Activated CD8-positive, alpha-beta T cell treated with anti-CD3 and anti-CD28 coated beads for 36 hours (primary cell): ENCODE measurements around the gene MLKL. TPM values are rescaled to one million over a fixed set of nuclear protein-coding genes. Genes with fewer than 3 reads are reported as not detected.
"Not testable (repeated sequence)": the region's sequence is repeated elsewhere in the genome, so short reads cannot be mapped to it uniquely, and the experiment has no call there.

Experiments used
- ATAC-seq: fragments of 200-7000 bp; cut with Tn5 transposase; one replicate; pipeline ENCODE4 v1.10.0; 2021; ENCODE audit warnings: mild to moderate bottlenecking, moderate library complexity
- CTCF ChIA-PET: fragments of 350-600 bp; sonication (Branson Sonifier 250); formaldehyde crosslinking; loops from one replicate; lab custom pipeline; 2021; ENCODE audit warnings: antibody characterized with exemption; lab: Charles Lee
- POLR2A ChIA-PET: fragments of 350-600 bp; sonication (Branson Sonifier 250); formaldehyde crosslinking; loops from one replicate; lab custom pipeline; 2021; ENCODE audit warnings: antibody characterized with exemption; lab: Charles Lee
- DNase-seq: peaks from one replicate; pipeline ENCODE4 v3.0.0-alpha.2; 2020
- H3K27ac Mint-ChIP-seq: one replicate; pipeline ENCODE4 v1.8.0; 2021; ENCODE audit warnings: mild to moderate bottlenecking, mixed read lengths
- H3K27me3 Mint-ChIP-seq: one replicate; pipeline ENCODE4 v1.8.0; 2021; ENCODE audit warnings: mixed read lengths
- H3K36me3 Mint-ChIP-seq: one replicate; pipeline ENCODE4 v1.8.0; 2021; ENCODE audit warnings: low read depth, mixed read lengths
- H3K4me1 Mint-ChIP-seq: one replicate; pipeline ENCODE4 v1.8.0; 2021; ENCODE audit warnings: low read depth, mixed read lengths
- H3K4me3 Mint-ChIP-seq: one replicate; pipeline ENCODE4 v1.8.0; 2021; ENCODE audit warnings: mild to moderate bottlenecking, moderate library complexity, mixed read lengths
- H3K9me3 Mint-ChIP-seq: one replicate; pipeline ENCODE4 v1.8.0; 2021; ENCODE audit warnings: mixed read lengths
- intact Hi-C: fragments of 100-400 bp; cut with micrococcal nuclease; formaldehyde crosslinking; loops from one replicate; pipeline ENCODE4 v1.10.0; 2022
- total RNA-seq, 2 experiments: library from RNA; stranded (reverse); gene quantifications; one replicate each; pipeline ENCODE4 v1.2.3, GENCODE V29; 2021
- TF ChIP-seq, protein P1 (sequence below): fragments of 200-600 bp; IDR thresholded peaks from one replicate; pipeline ENCODE4 v1.8.0; 2022; ENCODE audit warnings: antibody characterized with exemption, mild to moderate bottlenecking

MLKL gene
- total RNA-seq, 2 experiments from 2014 or later = 18.5 to 18.8 TPM

DNA sequence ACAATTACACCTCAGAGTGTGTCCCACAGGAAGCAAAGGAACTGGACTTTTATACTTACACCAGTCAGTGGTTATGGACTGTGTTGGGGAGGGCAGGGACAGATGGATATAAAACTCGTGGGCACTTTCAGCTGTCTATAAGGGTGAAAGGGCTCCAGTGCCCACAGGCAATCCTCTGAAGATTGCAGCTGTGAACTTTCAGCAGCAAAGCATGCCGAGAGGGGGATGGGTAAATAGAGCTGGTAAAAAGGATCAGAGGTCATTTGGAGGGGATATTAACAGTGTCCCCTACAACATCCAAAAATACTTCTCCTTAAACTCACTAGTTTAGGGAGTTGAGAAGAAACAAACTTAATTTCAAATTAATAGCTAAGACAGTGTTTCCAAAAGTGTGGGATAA is 20.7 kb downstream of the MLKL start:
- POLR2A ChIA-PET = interaction anchor here (1.2 to 2.9 kb wide), 3 partner anchors 13 to 22 kb away, joined by 3 to 24 read pairs (median 5); partner anchors contain the start of genes MLKL and RFWD3
- DNase-seq = no peak
- no peak overlapping the region for H3K4me3 Mint-ChIP-seq
- CTCF ChIA-PET = interaction anchor here (1.2 kb wide), 1 partner anchor 84 kb away, joined by 3 read pairs; no protein-coding TSS in a partner anchor
- ATAC-seq = no peak
- intact Hi-C loops = no loop called here
- TF ChIP-seq, protein P1, sequence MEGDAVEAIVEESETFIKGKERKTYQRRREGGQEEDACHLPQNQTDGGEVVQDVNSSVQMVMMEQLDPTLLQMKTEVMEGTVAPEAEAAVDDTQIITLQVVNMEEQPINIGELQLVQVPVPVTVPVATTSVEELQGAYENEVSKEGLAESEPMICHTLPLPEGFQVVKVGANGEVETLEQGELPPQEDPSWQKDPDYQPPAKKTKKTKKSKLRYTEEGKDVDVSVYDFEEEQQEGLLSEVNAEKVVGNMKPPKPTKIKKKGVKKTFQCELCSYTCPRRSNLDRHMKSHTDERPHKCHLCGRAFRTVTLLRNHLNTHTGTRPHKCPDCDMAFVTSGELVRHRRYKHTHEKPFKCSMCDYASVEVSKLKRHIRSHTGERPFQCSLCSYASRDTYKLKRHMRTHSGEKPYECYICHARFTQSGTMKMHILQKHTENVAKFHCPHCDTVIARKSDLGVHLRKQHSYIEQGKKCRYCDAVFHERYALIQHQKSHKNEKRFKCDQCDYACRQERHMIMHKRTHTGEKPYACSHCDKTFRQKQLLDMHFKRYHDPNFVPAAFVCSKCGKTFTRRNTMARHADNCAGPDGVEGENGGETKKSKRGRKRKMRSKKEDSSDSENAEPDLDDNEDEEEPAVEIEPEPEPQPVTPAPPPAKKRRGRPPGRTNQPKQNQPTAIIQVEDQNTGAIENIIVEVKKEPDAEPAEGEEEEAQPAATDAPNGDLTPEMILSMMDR = no peak
- no peaks in the 10 kb centered on the region for H3K9me3 Mint-ChIP-seq
- peaks cover 23% of the 10 kb centered on the region for H3K36me3 Mint-ChIP-seq
- no peak overlapping the region for H3K27ac Mint-ChIP-seq
- peaks cover 2% of the 10 kb centered on the region for H3K4me1 Mint-ChIP-seq
- H3K27me3 Mint-ChIP-seq = no peaks in the 10 kb centered on the region

DNA sequence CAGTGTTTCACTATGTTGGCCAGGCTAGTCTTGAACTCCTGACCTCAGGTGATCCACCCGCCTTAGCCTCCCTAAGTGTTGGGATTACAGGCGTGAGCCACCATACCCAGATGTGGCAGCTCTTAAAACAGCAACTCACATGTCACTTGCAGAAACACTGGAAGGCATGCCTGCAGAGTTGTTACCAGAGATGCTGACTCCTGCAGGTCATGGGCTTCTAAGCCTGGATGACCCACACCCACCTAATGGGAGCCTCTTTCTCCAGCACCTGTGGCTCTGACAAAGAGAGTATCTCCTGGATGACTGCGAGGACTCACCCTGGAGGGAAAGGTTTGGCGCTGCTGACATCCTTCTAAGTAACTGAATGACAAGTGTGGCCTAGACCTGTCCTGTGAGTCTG is 22.8 kb downstream of the MLKL start:
- TF ChIP-seq, protein P1 = no peak
- DNase-seq (no peak), ATAC-seq (no peak)
- CTCF ChIA-PET = no interaction called here
- POLR2A ChIA-PET = interaction anchor here (1.1 kb wide), 1 partner anchor 11 kb away, joined by 3 read pairs; the partner anchor contains the start of gene RFWD3
- no peak overlapping the region for H3K27ac Mint-ChIP-seq
- no peak overlapping the region for H3K4me3 Mint-ChIP-seq
- intact Hi-C loops = no loop called here
- peaks cover 21% of the 10 kb centered on the region for H3K36me3 Mint-ChIP-seq
- H3K9me3 Mint-ChIP-seq = no peaks in the 10 kb centered on the region
- no peaks in the 10 kb centered on the region for H3K27me3 Mint-ChIP-seq
- H3K4me1 Mint-ChIP-seq = no peaks in the 10 kb centered on the region

GRCh38 chr16:74673876-74674275 is 26.8 kb downstream of the MLKL start:
- H3K4me1 Mint-ChIP-seq = no peaks in the 10 kb centered on the region
- intact Hi-C loops = no loop called here
- CTCF ChIA-PET = no interaction called here
- no peaks in the 10 kb centered on the region for H3K27me3 Mint-ChIP-seq
- no peak overlapping the region for H3K27ac Mint-ChIP-seq
- no peak overlapping the region for H3K4me3 Mint-ChIP-seq
- H3K9me3 Mint-ChIP-seq = no peaks in the 10 kb centered on the region
- peaks cover 28% of the 10 kb centered on the region for H3K36me3 Mint-ChIP-seq
- POLR2A ChIA-PET = no interaction called here
- TF ChIP-seq, protein P1 = no peak
- no peak for ATAC-seq
- DNase-seq = no peak

DNA sequence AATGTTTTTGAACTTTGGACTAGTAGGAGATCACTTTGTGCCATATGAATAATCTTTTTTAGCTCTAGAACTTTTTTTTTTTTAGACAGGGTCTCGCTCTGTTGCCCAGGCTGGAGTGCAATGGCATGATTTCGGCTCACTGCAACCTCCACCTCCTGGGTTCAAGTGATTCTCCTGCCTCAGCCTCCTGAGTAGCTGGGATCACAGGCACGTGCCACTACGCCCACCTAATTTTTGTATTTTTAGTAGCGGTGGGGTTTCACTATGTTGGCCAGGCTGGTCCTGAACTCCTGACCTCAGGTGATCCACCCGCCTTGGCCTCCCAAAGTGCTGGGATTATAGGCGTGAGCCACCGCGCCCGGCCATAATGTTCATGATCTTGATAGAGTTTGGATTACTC is 31.8 kb downstream of the MLKL start:
- POLR2A ChIA-PET = interaction anchor here (0.6 to 5.7 kb wide), 5 partner anchors 10 to 35 kb away, joined by 3 to 55 read pairs (median 24); partner anchors contain the start of gene MLKL
- H3K9me3 Mint-ChIP-seq, H3K27ac Mint-ChIP-seq, ATAC-seq, H3K27me3 Mint-ChIP-seq, intact Hi-C loops, H3K4me3 Mint-ChIP-seq, DNase-seq, CTCF ChIA-PET: not testable (repeated sequence)
- Mint-ChIP-seq H3K4me1 (peaks cover 19% of the 10 kb centered on the region), H3K36me3 (peaks cover 33% of the 10 kb centered on the region)

- H3K9me3 Mint-ChIP-seq = no peaks in the 10 kb centered on the region
- H3K36me3 Mint-ChIP-seq = peaks cover 41% of the 10 kb centered on the region
- ATAC-seq = peak; percentile 7
Observed at GRCh38 chr16:74667255-74667700, 33.4 kb downstream of the MLKL start.

More at GRCh38 chr16:74667255-74667700, 33.4 kb downstream of the MLKL start:
- peak overlapping the region; percentile 98 for H3K27ac Mint-ChIP-seq
- TF ChIP-seq, protein P1 = no peak
- ChIA-PET POLR2A (interaction anchor here (0.6 to 5.7 kb wide), 18 partner anchors 8 to 85 kb away, joined by 3 to 55 read pairs (median 6); partner anchors contain the start of genes GLG1 and MLKL), CTCF (interaction anchor here (1.0 to 2.4 kb wide), 5 partner anchors 8 to 60 kb away, joined by 3 to 10 read pairs (median 4); partner anchors contain the start of gene MLKL)
- peak overlapping the region; percentile 85 for H3K4me3 Mint-ChIP-seq
- intact Hi-C loops = no loop called here
- peak; percentile 60 for DNase-seq
- H3K27me3 Mint-ChIP-seq = no peaks in the 10 kb centered on the region
- peaks cover 33% of the 10 kb centered on the region for H3K4me1 Mint-ChIP-seq
